HepG2 (cell line): ENCODE results near the gene RNF40. TPM values are rescaled to one million over a fixed set of nuclear protein-coding genes. Genes with fewer than 3 reads are reported as not detected.
A peak's percentile ranks its signal among the peaks of the same experiment; 100 is the strongest.

Source experiments
- ATAC-seq: fragments of 200-7000 bp; cut with Tn5 transposase; 3 replicates; pipeline ENCODE4 v1.9.1; 2020; ENCODE audit warnings: mild to moderate bottlenecking, moderate library complexity
- BruUV-seq: library from RNA; stranded (reverse); fragments of 400-500 nt; replicated peaks from 2 replicates; lab custom pipeline; 2021; lab: Mats Ljungman, UMichigan
- CTCF ChIA-PET: fragments of 300-600 bp; formaldehyde crosslinking; extraction: SDS; loops from one replicate; lab custom pipeline; 2021; ENCODE audit warnings: low total read pairs, inconsistent platforms, low intra/inter-chr PET ratio; lab: Yijun Ruan, JAX
- POLR2A ChIA-PET: fragments of 350-600 bp; sonication (Branson Sonifier 250); formaldehyde crosslinking; loops from one replicate; lab custom pipeline; 2020; ENCODE audit warnings: antibody characterized with exemption, inconsistent platforms; lab: Yijun Ruan, JAX
- DNase-seq: peaks from one replicate; pipeline ENCODE4 v3.0.0-alpha.2; 2015; ENCODE audit warnings: low spot score
- FAIRE-seq: peaks from 3 replicates; lab custom pipeline; 2011; peaks lifted over from hg19 to GRCh38; lab: Jason Lieb, UNC
- H2AFZ ChIP-seq: one replicate; pipeline ENCODE4 v1.6.1; 2011; ENCODE audit warnings: low read length, inconsistent platforms
- H3K27ac ChIP-seq: fragments of 300-600 bp; 3 replicates; pipeline ENCODE4 v1.8.0; 2011; ENCODE audit warnings: mixed run types, mild to moderate bottlenecking, mixed read lengths, low read length, inconsistent platforms; ENCODE audit not compliant: insufficient read depth; ENCODE audit errors: extremely low read length
- H3K27me3 ChIP-seq, 2 experiments: fragments of 200-600 bp in 1 of 2; 2 replicates in 1 of 2; 3 replicates in 1 of 2; pipeline versions ENCODE4 v1.6.0 to v1.8.0; 2011; ENCODE audit warnings: low read length in 2 of 2, mild to moderate bottlenecking in 2 of 2, moderate library complexity in 2 of 2, inconsistent platforms in 1 of 2; ENCODE audit not compliant: insufficient read depth in 2 of 2, control insufficient read depth in 1 of 2
- H3K36me3 ChIP-seq, 2 experiments: fragments of 200-600 bp in 1 of 2; replicated peaks in 1 of 2; 2 replicates in 1 of 2; 3 replicates in 1 of 2; pipeline versions ENCODE4 v1.5.1 to v1.8.0; 2011; ENCODE audit warnings: low read length in 2 of 2, inconsistent platforms in 1 of 2; ENCODE audit not compliant: insufficient read depth in 2 of 2, control insufficient read depth in 1 of 2
- H3K4me1 ChIP-seq: 2 replicates; pipeline ENCODE4 v1.5.1; 2012; ENCODE audit warnings: low read length, inconsistent platforms; ENCODE audit not compliant: insufficient read depth
- H3K4me2 ChIP-seq: 2 replicates; pipeline ENCODE4 v1.6.0; 2011; ENCODE audit warnings: low read depth, low read length, inconsistent platforms
- H3K4me3 ChIP-seq, 3 experiments: fragments of 200-600 bp in 1 of 3; sonication (generic), shearing (Covaris generic) in 1 of 3; replicated peaks in 1 of 3; 2 replicates each; pipeline ENCODE4 v1.5.1; 2011 to 2016; ENCODE audit warnings: low read length in 3 of 3, inconsistent platforms in 2 of 3, low read depth in 2 of 3, mild to moderate bottlenecking in 2 of 3, control low read depth in 1 of 3, mixed read lengths in 1 of 3; ENCODE audit not compliant: insufficient read depth in 1 of 3
- H3K79me2 ChIP-seq: one replicate; pipeline ENCODE4 v1.6.1; 2011; ENCODE audit warnings: low read length, inconsistent platforms; ENCODE audit not compliant: insufficient read depth
- H3K9ac ChIP-seq: 2 replicates; pipeline ENCODE4 v1.6.0; 2011; ENCODE audit warnings: mild to moderate bottlenecking, low read depth, low read length, inconsistent platforms; ENCODE audit not compliant: insufficient read depth
- H3K9me3 ChIP-seq: 2 replicates; pipeline ENCODE4 v1.5.1; 2012; ENCODE audit warnings: mild to moderate bottlenecking, low read length
- H4K20me1 ChIP-seq: 2 replicates; pipeline ENCODE4 v1.6.0; 2011; ENCODE audit warnings: inconsistent platforms, mild to moderate bottlenecking, low read length, moderate library complexity; ENCODE audit not compliant: insufficient read depth
- MED1 ChIP-seq: sonication (generic); formaldehyde crosslinking; IDR thresholded peaks from 2 replicates; pipeline ENCODE4 v1.4.0; 2020; ENCODE audit warnings: missing genetic modification reagents
- RXRA ChIP-seq: sonication (generic); formaldehyde crosslinking; IDR thresholded peaks from 2 replicates; pipeline ENCODE4 v1.5.1; 2020; ENCODE audit warnings: missing genetic modification reagents
- SALL2 ChIP-seq: sonication (generic); formaldehyde crosslinking; IDR thresholded peaks from 2 replicates; pipeline ENCODE4 v1.8.1; 2023; ENCODE audit warnings: mild to moderate bottlenecking, missing genetic modification reagents, inconsistent platforms
- SP2 ChIP-seq: sonication (generic); formaldehyde crosslinking; IDR thresholded peaks from 2 replicates; pipeline ENCODE4 v1.5.1; 2020; ENCODE audit warnings: mild to moderate bottlenecking, missing genetic modification reagents
- STAG1 ChIP-seq: sonication (generic); formaldehyde crosslinking; IDR thresholded peaks from 2 replicates; pipeline ENCODE4 v1.4.0; 2020; ENCODE audit warnings: missing genetic modification reagents
- TGIF2 ChIP-seq: IDR thresholded peaks from 2 replicates; pipeline ENCODE4 v1.6.1; 2016; ENCODE audit warnings: control low read depth, missing compliant biosample characterization
- ZKSCAN1 ChIP-seq: fragments of 150-350 bp; IDR thresholded peaks from 2 replicates; pipeline ENCODE4 v1.6.1; 2014; ENCODE audit warnings: low read length
- ZMYM3 ChIP-seq: sonication (generic); formaldehyde crosslinking; IDR thresholded peaks from 2 replicates; pipeline ENCODE4 v1.5.1; 2020; ENCODE audit warnings: mild to moderate bottlenecking, missing genetic modification reagents
- ZNF383 ChIP-seq: sonication (generic); formaldehyde crosslinking; IDR thresholded peaks from 2 replicates; pipeline ENCODE4 v1.4.0; 2020; ENCODE audit warnings: missing genetic modification reagents, mild to moderate bottlenecking, borderline replicate concordance
- ZNF615 ChIP-seq: sonication (generic); formaldehyde crosslinking; IDR thresholded peaks from 2 replicates; pipeline ENCODE4 v1.5.0; 2020; ENCODE audit warnings: mild to moderate bottlenecking, missing genetic modification reagents, borderline replicate concordance
- ZNF792 ChIP-seq: IDR thresholded peaks from 2 replicates; pipeline ENCODE4 v1.6.1; 2016
- ZSCAN9 ChIP-seq: IDR thresholded peaks from 2 replicates; pipeline ENCODE4 v1.6.1; 2016; ENCODE audit warnings: borderline replicate concordance
- WGBS: methylation state at CpG from one replicate; pipeline ENCODE4 v1.1.6; 2017; ENCODE audit warnings: low lambda C conversion rate; 5-methylcytosine and 5-hydroxymethylcytosine counted together
- in situ Hi-C: cut with HindIII; loops from 2 replicates; pipeline ENCODE4 v1.10.0; 2017; ENCODE audit warnings: low pct_unique_long_range_greater_than_20kb; ENCODE audit not compliant: extremely low pct_ligation_motif_present
- intact Hi-C: fragments of 100-400 bp; cut with micrococcal nuclease; formaldehyde crosslinking; loops from one replicate; pipeline ENCODE4 v1.10.0; 2022; ENCODE audit not compliant: unreplicated experiment
- polyA plus RNA-seq, 8 experiments: library from polyadenylated mRNA; depleted of rRNA in 3 of 8; stranded (reverse) in 7 of 8; unstranded in 1 of 8; fragments of >200 nt; fragmentation: Illumina TruSeq in 4 of 8; extraction: Trizol in 4 of 8; gene quantifications; 2 replicates each; pipeline versions ENCODE4 v1.2.1 to v1.2.3, GENCODE V29; 2011 to 2016; ENCODE audit warnings: low read depth in 4 of 8, missing spikeins in 1 of 8, mixed read lengths in 1 of 8; ENCODE audit not compliant: insufficient read depth in 1 of 8
- total RNA-seq, 5 experiments: library from RNA; depleted of rRNA; stranded (reverse); fragments of >200 nt; fragmentation: Illumina TruSeq; extraction: Trizol; gene quantifications; 2 replicates each; pipeline ENCODE4 v1.2.3, GENCODE V29; 2016; ENCODE audit warnings: low read depth in 1 of 5
- TF ChIP-seq, protein P1 (sequence below): conservative IDR thresholded peaks from 2 replicates; pipeline ENCODE4 v1.6.1; 2018; ENCODE audit warnings: missing genetic modification reagents
- TF ChIP-seq, protein P2 (sequence below): sonication (generic); formaldehyde crosslinking; IDR thresholded peaks from 2 replicates; pipeline ENCODE4 v1.4.0; 2020; ENCODE audit warnings: missing genetic modification reagents
- TF ChIP-seq, protein P3 (sequence below): sonication (generic); formaldehyde crosslinking; IDR thresholded peaks from 2 replicates; pipeline ENCODE4 v1.5.1; 2020; ENCODE audit warnings: mild to moderate bottlenecking, missing genetic modification reagents, moderate library complexity
- TF ChIP-seq, protein P4 (sequence below): sonication (generic); formaldehyde crosslinking; IDR thresholded peaks from 2 replicates; pipeline ENCODE4 v1.8.0; 2022; ENCODE audit warnings: missing genetic modification reagents, mild to moderate bottlenecking, borderline replicate concordance

Gene RNF40
- total and polyA plus RNA-seq, 2 of the 13 experiments (the other 11 are each of a cell fraction or from before 2014, with no cell fraction given): 84.0 to 85.6 TPM

DNA sequence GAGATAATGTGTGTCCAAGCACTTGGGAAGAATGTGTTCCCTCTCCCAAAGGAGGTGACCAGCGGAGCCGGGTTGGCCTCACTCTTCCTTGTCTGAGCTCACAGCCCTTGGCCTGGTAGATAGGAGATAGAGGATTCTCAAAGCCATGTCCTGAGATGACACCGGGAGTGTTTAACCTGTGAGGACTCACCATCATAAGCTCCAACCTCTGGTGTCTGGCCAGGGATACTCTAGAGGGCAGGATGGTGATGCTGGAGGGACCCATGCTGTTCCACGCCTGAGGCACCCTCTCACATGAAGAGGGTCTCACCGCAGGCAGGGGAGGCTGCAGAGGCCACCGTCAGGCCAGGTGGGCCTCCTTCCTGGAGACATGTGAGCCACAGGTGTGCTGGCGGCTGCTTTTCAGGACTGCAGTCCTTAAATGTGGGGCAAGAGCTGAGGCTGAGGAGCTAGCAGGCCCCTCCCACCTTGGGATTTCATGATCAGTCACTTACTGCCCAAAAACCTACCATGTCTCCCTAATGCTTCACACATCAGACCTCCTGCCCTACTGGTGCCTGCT is 31.5 kb downstream of the RNF40 start:
- Histone ChIP-seq H3K27ac (no peak overlapping the region), H3K9me3 (no peaks in the 10 kb centered on the region), H3K4me1 (peaks cover 52% of the 10 kb centered on the region), H3K9ac (no peak overlapping the region), H3K36me3 (no peaks in the 10 kb centered on the region), H3K79me2 (no peaks in the 10 kb centered on the region), H4K20me1 (no peaks in the 10 kb centered on the region), H3K4me2 (no peak overlapping the region; the same call in 1 of the 2 replicates), H3K4me3 (no peak overlapping the region), H3K27me3 (peaks cover 4 to 21% of the 10 kb centered on the region in 2 experiments; a peak in 3 of 5 replicates), H2AFZ (no peak overlapping the region)
- BruUV-seq: no TSS peak
- CTCF ChIA-PET: no interaction called here
- intact Hi-C loops: no loop called here
- DNase-seq (no peak), FAIRE-seq (no peak), ATAC-seq (peak; percentile 58)
- POLR2A ChIA-PET: interaction anchor here (1.0 to 7.0 kb wide), 4 partner anchors 10 to 81 kb away, joined by 3 to 42 read pairs (median 4); no protein-coding TSS in a partner anchor
- 23% methylated on average over 5 of the region's 7 CpGs for WGBS
- in situ Hi-C loops: no loop called here
- TF ChIP-seq, protein P1, sequence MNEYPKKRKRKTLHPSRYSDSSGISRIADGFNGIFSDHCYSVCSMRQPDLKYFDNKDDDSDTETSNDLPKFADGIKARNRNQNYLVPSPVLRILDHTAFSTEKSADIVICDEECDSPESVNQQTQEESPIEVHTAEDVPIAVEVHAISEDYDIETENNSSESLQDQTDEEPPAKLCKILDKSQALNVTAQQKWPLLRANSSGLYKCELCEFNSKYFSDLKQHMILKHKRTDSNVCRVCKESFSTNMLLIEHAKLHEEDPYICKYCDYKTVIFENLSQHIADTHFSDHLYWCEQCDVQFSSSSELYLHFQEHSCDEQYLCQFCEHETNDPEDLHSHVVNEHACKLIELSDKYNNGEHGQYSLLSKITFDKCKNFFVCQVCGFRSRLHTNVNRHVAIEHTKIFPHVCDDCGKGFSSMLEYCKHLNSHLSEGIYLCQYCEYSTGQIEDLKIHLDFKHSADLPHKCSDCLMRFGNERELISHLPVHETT: no peak
- TF ChIP-seq TGIF2 (CRISPR knock-in tag) (no peak), ZSCAN9 (CRISPR knock-in tag) (no peak), SALL2 (CRISPR knock-in tag) (no peak), STAG1 (peak; percentile 40; the same call in 1 of the 2 replicates), ZNF383 (CRISPR knock-in tag) (no peak), ZNF792 (CRISPR knock-in tag) (no peak), MED1 (CRISPR knock-in tag) (no peak), ZNF615 (CRISPR knock-in tag) (no peak), ZKSCAN1 (no peak), SP2 (CRISPR knock-in tag) (no peak), ZMYM3 (CRISPR knock-in tag) (0 out of 2 replicates have a peak, but pooled peaks have one; percentile 8), RXRA (CRISPR knock-in tag) (no peak)
- TF ChIP-seq, protein P2, sequence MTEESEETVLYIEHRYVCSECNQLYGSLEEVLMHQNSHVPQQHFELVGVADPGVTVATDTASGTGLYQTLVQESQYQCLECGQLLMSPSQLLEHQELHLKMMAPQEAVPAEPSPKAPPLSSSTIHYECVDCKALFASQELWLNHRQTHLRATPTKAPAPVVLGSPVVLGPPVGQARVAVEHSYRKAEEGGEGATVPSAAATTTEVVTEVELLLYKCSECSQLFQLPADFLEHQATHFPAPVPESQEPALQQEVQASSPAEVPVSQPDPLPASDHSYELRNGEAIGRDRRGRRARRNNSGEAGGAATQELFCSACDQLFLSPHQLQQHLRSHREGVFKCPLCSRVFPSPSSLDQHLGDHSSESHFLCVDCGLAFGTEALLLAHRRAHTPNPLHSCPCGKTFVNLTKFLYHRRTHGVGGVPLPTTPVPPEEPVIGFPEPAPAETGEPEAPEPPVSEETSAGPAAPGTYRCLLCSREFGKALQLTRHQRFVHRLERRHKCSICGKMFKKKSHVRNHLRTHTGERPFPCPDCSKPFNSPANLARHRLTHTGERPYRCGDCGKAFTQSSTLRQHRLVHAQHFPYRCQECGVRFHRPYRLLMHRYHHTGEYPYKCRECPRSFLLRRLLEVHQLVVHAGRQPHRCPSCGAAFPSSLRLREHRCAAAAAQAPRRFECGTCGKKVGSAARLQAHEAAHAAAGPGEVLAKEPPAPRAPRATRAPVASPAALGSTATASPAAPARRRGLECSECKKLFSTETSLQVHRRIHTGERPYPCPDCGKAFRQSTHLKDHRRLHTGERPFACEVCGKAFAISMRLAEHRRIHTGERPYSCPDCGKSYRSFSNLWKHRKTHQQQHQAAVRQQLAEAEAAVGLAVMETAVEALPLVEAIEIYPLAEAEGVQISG: peak; percentile 42; the same call in 1 of the 2 replicates
- TF ChIP-seq, protein P3, sequence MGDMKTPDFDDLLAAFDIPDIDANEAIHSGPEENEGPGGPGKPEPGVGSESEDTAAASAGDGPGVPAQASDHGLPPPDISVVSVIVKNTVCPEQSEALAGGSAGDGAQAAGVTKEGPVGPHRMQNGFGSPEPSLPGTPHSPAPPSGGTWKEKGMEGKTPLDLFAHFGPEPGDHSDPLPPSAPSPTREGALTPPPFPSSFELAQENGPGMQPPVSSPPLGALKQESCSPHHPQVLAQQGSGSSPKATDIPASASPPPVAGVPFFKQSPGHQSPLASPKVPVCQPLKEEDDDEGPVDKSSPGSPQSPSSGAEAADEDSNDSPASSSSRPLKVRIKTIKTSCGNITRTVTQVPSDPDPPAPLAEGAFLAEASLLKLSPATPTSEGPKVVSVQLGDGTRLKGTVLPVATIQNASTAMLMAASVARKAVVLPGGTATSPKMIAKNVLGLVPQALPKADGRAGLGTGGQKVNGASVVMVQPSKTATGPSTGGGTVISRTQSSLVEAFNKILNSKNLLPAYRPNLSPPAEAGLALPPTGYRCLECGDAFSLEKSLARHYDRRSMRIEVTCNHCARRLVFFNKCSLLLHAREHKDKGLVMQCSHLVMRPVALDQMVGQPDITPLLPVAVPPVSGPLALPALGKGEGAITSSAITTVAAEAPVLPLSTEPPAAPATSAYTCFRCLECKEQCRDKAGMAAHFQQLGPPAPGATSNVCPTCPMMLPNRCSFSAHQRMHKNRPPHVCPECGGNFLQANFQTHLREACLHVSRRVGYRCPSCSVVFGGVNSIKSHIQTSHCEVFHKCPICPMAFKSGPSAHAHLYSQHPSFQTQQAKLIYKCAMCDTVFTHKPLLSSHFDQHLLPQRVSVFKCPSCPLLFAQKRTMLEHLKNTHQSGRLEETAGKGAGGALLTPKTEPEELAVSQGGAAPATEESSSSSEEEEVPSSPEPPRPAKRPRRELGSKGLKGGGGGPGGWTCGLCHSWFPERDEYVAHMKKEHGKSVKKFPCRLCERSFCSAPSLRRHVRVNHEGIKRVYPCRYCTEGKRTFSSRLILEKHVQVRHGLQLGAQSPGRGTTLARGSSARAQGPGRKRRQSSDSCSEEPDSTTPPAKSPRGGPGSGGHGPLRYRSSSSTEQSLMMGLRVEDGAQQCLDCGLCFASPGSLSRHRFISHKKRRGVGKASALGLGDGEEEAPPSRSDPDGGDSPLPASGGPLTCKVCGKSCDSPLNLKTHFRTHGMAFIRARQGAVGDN (CRISPR knock-in tag): peak; percentile 28
- TF ChIP-seq, protein P4, sequence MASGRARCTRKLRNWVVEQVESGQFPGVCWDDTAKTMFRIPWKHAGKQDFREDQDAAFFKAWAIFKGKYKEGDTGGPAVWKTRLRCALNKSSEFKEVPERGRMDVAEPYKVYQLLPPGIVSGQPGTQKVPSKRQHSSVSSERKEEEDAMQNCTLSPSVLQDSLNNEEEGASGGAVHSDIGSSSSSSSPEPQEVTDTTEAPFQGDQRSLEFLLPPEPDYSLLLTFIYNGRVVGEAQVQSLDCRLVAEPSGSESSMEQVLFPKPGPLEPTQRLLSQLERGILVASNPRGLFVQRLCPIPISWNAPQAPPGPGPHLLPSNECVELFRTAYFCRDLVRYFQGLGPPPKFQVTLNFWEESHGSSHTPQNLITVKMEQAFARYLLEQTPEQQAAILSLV: no peak
